NCI-H2081 treated with DMSO at 0.1 percent for 48 hours (cell line): Measurements from ENCODE around the gene HCRT.
"Not testable (repeated sequence)": the region's sequence is repeated elsewhere in the genome, so short reads cannot be mapped to it uniquely, and the experiment has no call there.

Experiments used
- DNase-seq: peaks from one replicate; lab custom pipeline; 2025; lab: John Stamatoyannopoulos, UW

HCRT gene, protein sequence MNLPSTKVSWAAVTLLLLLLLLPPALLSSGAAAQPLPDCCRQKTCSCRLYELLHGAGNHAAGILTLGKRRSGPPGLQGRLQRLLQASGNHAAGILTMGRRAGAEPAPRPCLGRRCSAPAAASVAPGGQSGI

GRCh38 chr17:42184713-42185620, at the start of gene HCRT:
TSS of gene HCRT (minus strand) at chr17:42185452. CDS start at chr17:42185365, 87 bp downstream.
- DNase-seq, result no peak

GRCh38 chr17:42233994-42234393, 48.7 kb upstream of the HCRT start:
- no peak for DNase-seq

- no peak for DNase-seq
Observed at GRCh38 chr17:42233156-42233555, 47.9 kb upstream of the HCRT start.

DNA sequence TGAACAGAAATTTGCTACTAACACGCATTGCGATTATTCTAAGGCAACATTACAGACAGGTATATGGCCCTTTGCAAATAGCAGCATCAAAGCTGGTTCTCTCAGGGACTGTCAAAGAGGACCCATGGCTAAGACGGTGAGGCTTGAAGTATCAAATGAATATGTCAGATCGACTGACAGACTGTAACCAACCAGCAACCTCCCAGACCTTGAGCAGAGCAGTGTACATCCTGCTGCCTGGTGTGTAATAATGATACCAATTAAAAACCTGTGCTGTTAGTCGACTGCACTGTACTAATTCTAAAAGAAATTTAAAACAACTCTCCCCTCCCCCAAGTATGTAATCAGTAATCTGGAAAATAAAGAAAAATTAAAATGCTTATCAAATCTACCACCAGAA, 45.0 kb upstream of the HCRT start:
- DNase-seq, result no peak

GRCh38 chr17:42227849-42228700, 42.8 kb upstream of the HCRT start:
- DNase-seq, result no peak

DNA sequence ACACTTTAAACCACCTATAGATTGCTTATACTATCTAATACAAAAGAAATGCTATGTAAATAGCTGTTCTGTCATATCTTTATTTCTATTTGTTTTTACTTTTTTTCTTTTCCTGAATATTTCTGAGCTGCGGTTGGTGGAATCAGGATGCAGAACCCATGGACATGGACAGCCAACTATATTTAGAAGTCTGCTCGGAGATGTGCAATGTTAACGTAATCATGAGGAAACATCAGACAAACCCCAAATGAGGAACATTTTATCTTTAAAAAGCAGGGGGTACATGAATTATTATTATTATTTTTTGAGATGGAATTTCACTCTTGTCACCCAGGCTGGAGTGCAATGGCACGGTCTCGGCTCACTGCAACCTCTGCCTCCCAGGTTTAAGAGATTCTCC, 40.4 kb upstream of the HCRT start:
- DNase-seq, result no peak

DNA sequence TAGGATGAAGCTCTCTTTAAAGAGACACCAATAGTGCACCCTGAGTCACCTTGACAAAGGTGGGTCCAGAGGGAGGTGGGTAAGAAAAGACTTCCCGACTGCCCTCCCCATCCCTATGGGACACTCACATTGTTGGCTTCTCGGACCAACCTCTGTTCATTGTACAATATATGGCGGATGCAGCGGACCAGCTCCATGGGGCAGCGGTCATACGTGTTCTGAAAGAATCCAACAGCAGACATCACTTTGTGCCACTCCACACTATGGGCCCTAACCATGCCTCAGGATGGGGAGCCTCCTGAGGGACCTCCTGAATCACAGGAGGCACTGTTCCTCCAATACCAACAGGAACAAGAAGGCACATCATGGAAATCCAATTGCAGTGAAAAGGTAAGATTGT, 39.4 kb upstream of the HCRT start:
- DNase-seq, result no peak

DNA sequence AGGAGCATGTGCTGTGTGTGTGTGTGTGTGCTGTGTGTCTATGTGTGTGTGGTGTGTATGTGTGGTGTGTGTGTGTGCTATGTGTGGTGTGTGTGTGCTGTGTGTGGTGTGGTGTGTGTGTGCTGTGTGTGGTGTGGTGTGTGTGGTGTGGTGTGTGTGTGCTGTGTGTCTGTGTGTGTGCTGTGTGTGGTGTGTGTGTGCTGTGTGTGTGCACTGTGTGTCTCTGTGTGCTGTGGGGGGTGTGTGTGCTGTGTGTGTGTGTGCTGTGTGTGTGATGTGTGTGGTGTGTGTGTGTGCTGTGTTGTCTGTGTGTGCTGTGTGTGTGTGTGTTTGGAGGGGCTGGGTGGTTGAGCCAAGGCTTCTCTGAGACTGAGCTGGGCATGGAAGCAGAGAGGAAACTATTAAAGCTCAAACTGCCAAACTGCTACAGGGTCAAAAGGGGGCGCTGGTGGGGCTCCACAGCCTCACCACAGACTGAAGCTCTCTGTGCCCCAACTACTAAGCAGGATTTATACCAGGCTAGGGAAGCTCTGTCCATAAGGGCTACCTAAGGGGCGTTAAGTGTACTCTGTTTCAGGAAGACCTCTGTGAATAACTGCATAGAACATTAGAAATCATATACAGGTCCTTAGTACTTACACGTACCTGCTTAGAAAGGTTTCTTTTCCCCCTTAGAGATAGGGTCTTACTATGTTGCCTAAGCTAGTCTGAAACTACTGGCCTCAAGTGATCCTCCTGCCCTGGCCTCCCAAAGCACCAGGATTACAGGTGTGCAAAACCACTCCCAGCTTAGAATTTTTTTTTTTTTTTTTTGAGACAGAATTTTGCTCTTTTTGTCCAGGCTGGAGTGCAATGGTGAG, 36.9 kb upstream of the HCRT start:
- DNase-seq, result no peak

DNA sequence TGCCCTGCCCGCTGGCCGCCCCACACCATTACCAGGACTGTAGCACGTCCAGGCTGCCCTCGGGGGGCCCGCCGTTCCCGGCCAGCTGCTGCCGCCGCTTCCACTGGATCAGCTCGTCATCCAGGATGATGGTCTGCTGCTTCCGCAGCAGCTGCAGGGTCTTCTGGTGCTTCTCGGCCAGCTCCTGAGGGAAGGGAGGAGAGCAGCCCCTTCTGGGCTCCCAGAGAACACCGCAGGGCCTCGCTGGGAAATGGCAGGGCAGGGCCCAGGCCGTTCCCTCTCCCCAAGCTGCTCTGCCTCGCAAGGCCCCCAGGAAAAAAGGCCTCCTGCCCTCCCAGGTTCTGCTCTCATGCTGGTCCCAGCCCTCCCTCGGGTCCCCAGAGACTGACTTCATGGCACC, 34.0 kb upstream of the HCRT start:
- not testable (repeated sequence) for DNase-seq

DNA sequence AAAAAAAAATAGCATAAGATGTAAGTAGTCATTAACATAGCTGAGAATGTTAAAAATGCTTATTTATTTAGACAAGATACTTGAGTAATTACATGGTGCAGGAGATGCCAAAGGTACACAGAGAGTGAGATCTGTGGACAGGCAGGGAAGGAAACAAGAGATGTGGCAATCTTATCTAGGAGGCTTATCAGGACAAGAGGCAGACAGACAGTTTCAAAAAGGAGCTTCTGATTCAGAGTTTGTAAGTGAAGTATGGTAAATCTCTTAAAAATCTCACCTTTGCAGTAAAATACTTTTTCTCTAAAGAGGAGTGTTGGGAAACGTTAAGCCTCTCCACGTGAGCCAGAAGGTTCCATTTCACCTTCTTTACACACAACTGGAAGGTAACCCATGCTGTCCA, 28.9 kb upstream of the HCRT start:
- DNase-seq, result no peak

GRCh38 chr17:42212382-42212781, 27.1 kb upstream of the HCRT start:
- DNase-seq, result no peak

GRCh38 chr17:42211921-42212341, 26.7 kb upstream of the HCRT start:
- not testable (repeated sequence) for DNase-seq

DNA sequence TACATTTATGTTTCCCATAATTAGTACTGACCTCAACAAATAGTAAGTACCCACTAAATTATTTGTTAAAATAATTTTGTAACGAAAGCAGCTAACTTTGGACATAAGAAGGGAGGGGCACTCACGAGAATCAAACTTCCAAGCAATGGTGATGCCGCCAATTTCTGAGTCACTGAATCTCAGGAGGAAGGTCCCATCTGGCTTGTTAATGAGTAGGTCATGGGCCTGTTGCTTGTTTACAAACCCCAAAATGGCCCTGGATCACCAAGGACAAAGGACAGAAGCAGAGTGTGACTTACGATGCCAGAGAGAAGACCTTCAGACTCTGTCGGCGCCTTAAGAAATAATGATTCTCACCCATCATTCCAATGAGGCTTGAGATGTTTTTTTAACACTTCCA, 24.8 kb upstream of the HCRT start:
- no peak for DNase-seq

DNA sequence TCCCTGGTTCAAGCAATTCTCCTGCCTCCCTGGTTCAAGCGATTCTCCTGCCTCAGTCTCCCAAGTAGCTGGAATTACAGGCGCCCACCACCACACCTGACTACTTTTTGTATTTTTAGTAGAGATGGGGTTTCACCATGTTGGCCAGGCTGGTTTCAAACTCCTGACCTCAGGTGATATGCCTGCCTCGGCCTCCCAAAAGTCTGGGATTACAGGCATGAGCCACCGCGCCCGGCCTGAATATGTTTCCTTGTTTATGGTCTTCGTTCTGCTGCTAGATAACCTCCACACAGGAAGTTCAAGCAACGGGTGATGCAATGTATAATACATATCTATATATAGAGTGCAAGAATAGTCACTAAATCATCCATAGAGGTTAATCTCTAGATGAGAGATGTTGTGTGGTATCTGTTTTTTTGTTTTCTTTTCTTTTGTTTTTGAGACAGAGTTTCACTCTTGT, 20.9 kb upstream of the HCRT start:
- DNase-seq, result not testable (repeated sequence)

DNA sequence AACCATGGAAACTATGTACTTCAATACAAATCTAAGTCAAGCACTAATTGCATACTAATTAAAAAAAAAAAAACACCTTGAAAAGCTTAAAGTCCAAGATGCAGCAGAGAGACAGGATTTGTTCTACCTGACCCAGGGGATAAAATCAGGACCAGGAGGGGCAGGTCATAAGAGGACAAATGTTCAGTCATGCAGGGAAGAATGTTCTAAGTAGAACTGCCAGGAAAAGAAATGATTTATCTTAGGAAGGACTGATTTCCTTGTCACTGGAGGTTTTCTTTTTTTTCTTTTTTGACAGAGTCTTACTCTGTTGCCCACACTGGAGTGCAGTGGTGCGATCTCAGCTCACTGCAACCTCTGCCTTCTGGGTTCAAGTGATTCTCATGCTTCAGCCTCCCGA, 18.1 kb upstream of the HCRT start:
- DNase-seq, result no peak

DNA sequence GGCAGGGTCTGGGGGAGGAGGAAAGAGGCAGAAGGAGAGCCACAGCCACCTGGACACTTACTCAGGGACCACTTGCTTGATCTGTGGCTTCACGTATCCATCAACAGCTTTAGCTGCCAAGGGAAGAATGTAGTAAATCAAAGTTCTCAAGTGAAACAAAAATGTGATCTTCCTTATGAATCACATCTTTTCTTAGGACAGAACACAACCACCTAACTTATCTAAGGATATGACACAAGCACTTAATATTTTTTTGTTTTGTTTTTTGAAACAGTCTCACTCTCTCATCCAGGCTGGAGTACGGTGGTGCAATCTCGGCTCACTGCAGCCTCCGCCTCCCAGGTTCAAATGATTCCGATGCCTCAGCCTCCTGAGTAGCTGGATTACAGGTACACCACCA, 17.4 kb upstream of the HCRT start:
- DNase-seq, result no peak

DNA sequence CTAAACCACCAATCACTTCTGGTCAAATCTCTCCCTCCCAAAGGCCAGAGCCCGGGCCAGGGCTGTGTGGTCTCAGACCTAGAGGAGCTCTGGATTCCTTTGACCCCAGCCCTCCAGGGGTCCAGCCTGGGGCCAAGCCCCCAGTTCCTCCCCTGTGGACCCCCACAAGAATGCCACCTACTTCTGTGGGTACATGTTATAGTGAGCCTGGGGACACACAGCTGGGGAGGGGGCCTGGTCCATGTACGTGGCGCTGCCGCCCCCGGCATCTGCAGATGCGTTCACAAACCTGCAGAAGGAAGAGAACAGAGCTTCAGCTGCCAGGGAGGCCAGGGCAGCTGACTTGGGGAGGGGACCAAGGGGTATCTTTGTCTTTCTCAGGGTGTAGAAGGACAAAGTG, 16.9 kb upstream of the HCRT start:
- DNase-seq, result no peak

DNA sequence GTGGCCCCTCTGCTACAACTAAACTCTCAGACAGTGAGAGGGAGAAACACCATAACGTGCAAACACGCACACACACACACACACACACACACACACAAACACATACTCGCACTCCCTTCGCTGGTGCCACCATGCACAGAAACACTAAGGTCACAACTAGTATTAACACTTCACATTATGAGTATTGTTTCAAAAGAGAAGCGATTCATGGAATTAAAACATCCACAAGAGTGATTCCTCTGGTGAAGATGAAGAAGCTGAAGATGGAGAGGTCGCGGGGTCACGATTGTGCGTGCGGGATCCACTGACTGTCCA, 16.2 kb upstream of the HCRT start:
- no peak for DNase-seq

- no peak for DNase-seq
Observed at GRCh38 chr17:42200706-42201457, 15.6 kb upstream of the HCRT start.

- no peak for DNase-seq
Observed at GRCh38 chr17:42199416-42200011, 14.3 kb upstream of the HCRT start.

- DNase-seq, result no peak
Observed at GRCh38 chr17:42198897-42199296, 13.6 kb upstream of the HCRT start.
